ENCODE results near the gene MAB21L4. TPM values are rescaled to one million over a fixed set of nuclear protein-coding genes. Genes with fewer than 3 reads are reported as not detected.

Gene MAB21L4
- polyA plus RNA-seq, 3 donors: 0.76 to 3.3 (median 1.3) TPM

- DNase-seq (ENCODE audit: low read depth in 3 of 3, low spot score in 2 of 3): no peak
Measured at GRCh38 chr2:240898108-240898730, 2.3 kb upstream of the MAB21L4 start.

- no peak for DNase-seq (ENCODE audit: low read depth in 3 of 3, low spot score in 2 of 3)
Measured at GRCh38 chr2:240896871-240897692, 1.1 kb upstream of the MAB21L4 start.

GRCh38 chr2:240896394-240896793, 438 bp upstream of the MAB21L4 start:
- DNase-seq (ENCODE audit: low read depth in 3 of 3, low spot score in 2 of 3): no peak

GRCh38 chr2:240894836-240895558, 959 bp downstream of the MAB21L4 start:
- no peak for DNase-seq (ENCODE audit: low read depth in 3 of 3, low spot score in 2 of 3)

- no peak for DNase-seq (ENCODE audit: low read depth in 3 of 3, low spot score in 2 of 3)
Measured at GRCh38 chr2:240894006-240894405, 1.9 kb downstream of the MAB21L4 start.

GRCh38 chr2:240893363-240893844, 2.6 kb downstream of the MAB21L4 start:
- DNase-seq (ENCODE audit: low read depth in 3 of 3, low spot score in 2 of 3): no peak

GRCh38 chr2:240892925-240893324, 3.0 kb downstream of the MAB21L4 start:
- DNase-seq (ENCODE audit: low read depth in 3 of 3, low spot score in 2 of 3): no peak

- no peak for DNase-seq (ENCODE audit: low read depth in 3 of 3, low spot score in 2 of 3)
Measured at GRCh38 chr2:240892356-240892755, 3.6 kb downstream of the MAB21L4 start.

GRCh38 chr2:240891492-240892340, 4.2 kb downstream of the MAB21L4 start:
- DNase-seq (ENCODE audit: low read depth in 3 of 3, low spot score in 2 of 3): no peak

GRCh38 chr2:240890691-240891090, 5.3 kb downstream of the MAB21L4 start:
- DNase-seq (ENCODE audit: low read depth in 3 of 3, low spot score in 2 of 3): no peak

GRCh38 chr2:240889601-240890560, 6.1 kb downstream of the MAB21L4 start:
- DNase-seq (ENCODE audit: low read depth in 3 of 3, low spot score in 2 of 3): no peak

- no peak for DNase-seq (ENCODE audit: low read depth in 3 of 3, low spot score in 2 of 3)
Measured at GRCh38 chr2:240888890-240889573, 6.9 kb downstream of the MAB21L4 start.

GRCh38 chr2:240888130-240888889, 7.6 kb downstream of the MAB21L4 start:
- no peak for DNase-seq (ENCODE audit: low read depth in 3 of 3, low spot score in 2 of 3)

- no peak for DNase-seq (ENCODE audit: low read depth in 3 of 3, low spot score in 2 of 3)
Measured at GRCh38 chr2:240887631-240888030, 8.3 kb downstream of the MAB21L4 start.

GRCh38 chr2:240886678-240887609, 9.0 kb downstream of the MAB21L4 start:
- DNase-seq (ENCODE audit: low read depth in 3 of 3, low spot score in 2 of 3): no peak

GRCh38 chr2:240886023-240886565, 9.9 kb downstream of the MAB21L4 start:
- no peak for DNase-seq (ENCODE audit: low read depth in 3 of 3, low spot score in 2 of 3)

- no peak for DNase-seq (ENCODE audit: low read depth in 3 of 3, low spot score in 2 of 3)
Measured at GRCh38 chr2:240885566-240885965, 10.4 kb downstream of the MAB21L4 start.
